SK-N-MC (cell line): ENCODE data around the gene EPOP.

Experiments used
- EZH2 ChIP-seq: fragments of 200-600 bp; sonication (generic); IDR thresholded peaks from one replicate; pipeline ENCODE4 v1.6.1; 2017; ENCODE audit warnings: antibody characterized with exemption
- POLR2AphosphoS5 ChIP-seq: IDR thresholded peaks from 2 replicates; pipeline ENCODE4 v1.6.1; 2012; ENCODE audit warnings: mild to moderate bottlenecking, low read depth, low read length, borderline replicate concordance

GRCh38 chr17:38705523-38705802, 30.7 kb upstream of the EPOP start:
- TF ChIP-seq POLR2AphosphoS5 = no peak
- TF ChIP-seq EZH2 = no peak
